SIG-M5 treated with dmso at 0.1 percent for 504 hours (cell line): ENCODE measurements around the gene CATSPER1.

Source experiments
- DNase-seq: peaks from one replicate; lab custom pipeline; 2025; ENCODE audit not compliant: unreplicated experiment; lab: John Stamatoyannopoulos, UW

CATSPER1 gene

GRCh38 chr11:65973439-65974110 is 52.7 kb downstream of the CATSPER1 start:
- no peak for DNase-seq

GRCh38 chr11:65972116-65972515 is 54.2 kb downstream of the CATSPER1 start:
- DNase-seq: no peak

- peak; percentile 13 for DNase-seq
Measured at GRCh38 chr11:65968600-65969482, 57.4 kb downstream of the CATSPER1 start.

- DNase-seq: no peak
Measured at GRCh38 chr11:65967329-65967934, 58.8 kb downstream of the CATSPER1 start.
